ENCODE measurements around the gene RAI14. TPM values are rescaled to one million over a fixed set of nuclear protein-coding genes. Genes with fewer than 3 reads are reported as not detected.
"Not testable (repeated sequence)": the region's sequence is repeated elsewhere in the genome, so short reads cannot be mapped to it uniquely, and the experiment has no call there.

RAI14 gene
- polyA plus RNA-seq, 1 donor = 19.7 TPM

DNA sequence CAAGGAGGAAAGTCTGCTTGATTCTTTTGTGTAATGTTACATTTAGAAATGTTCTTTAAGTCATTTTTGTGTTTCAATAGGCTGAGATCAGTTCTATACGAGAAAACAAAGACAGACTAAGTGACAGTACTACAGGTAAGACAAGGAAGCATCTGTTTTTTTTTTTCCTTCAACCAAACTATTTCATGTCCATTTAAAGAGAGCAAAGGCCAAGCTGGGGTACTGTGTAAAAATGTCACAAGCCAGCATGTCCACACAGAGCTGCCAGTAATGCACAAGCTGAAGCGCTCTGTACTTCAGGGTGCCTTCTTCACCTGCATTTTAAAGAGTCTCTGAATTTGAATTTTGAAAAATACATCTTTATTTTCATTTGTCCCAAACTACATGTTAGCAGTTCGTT lies 162.6 kb downstream of the RAI14 start:
- no peak for DNase-seq (ENCODE audit: low read depth)

DNA sequence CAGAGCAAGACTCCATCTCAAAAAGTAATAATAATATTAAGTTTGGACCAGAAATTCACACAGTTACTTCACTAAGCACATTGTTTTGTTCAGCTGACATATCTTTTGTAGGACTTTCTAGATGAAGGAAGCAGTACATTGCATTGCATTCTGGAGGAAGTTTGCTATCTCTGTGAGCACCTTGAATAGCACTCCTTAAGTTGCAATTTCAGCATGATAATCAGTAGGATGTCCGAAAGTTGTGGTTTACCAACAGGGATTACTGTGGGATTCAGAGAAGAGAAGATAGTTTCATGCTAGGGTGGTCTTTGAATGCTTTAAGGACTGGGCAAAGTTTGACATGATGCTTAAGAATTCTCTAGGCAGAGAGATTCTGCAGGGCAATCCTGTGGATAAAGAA lies 164.5 kb downstream of the RAI14 start:
- no peak for DNase-seq (ENCODE audit: low read depth)

DNA sequence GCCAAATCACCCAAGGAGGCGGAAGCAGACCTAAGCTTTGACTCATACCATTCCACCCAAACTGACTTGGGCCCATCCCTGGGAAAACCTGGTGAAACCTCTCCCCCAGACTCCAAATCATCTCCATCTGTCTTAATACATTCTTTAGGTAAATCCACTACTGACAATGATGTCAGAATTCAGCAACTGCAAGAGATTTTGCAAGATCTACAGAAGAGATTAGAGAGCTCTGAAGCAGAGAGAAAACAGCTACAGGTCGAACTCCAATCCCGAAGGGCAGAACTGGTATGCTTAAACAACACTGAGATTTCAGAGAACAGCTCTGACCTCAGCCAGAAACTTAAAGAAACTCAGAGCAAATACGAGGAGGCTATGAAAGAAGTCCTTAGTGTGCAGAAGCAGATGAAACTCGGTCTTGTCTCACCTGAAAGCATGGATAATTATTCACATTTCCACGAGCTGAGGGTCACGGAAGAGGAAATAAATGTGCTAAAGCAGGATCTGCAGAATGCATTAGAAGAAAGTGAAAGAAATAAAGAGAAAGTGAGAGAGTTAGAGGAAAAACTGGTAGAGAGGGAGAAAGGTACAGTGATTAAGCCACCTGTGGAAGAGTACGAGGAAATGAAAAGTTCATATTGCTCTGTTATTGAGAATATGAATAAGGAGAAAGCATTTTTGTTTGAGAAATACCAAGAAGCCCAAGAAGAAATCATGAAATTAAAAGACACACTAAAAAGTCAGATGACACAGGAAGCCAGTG lies 167.0 kb downstream of the RAI14 start:
- no peak for DNase-seq (ENCODE audit: low read depth)

DNA sequence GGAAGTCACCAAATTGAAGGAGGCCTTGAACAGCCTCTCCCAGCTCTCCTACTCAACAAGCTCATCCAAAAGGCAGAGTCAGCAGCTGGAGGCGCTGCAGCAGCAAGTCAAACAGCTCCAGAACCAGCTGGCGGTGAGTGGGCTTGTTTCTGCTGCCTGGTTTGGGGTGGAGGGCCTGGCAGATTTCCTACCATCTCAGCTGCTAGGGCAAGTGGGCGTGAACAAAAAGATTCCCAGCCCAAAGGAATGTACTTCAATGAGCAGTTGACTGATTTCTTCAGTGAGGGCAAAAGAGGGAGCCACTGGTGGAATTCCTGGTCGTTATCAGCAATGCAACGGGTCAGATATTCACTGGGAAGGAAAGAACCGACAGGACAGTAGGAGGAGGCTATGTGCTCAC lies 170.2 kb downstream of the RAI14 start:
- no peak for DNase-seq (ENCODE audit: low read depth)

DNA sequence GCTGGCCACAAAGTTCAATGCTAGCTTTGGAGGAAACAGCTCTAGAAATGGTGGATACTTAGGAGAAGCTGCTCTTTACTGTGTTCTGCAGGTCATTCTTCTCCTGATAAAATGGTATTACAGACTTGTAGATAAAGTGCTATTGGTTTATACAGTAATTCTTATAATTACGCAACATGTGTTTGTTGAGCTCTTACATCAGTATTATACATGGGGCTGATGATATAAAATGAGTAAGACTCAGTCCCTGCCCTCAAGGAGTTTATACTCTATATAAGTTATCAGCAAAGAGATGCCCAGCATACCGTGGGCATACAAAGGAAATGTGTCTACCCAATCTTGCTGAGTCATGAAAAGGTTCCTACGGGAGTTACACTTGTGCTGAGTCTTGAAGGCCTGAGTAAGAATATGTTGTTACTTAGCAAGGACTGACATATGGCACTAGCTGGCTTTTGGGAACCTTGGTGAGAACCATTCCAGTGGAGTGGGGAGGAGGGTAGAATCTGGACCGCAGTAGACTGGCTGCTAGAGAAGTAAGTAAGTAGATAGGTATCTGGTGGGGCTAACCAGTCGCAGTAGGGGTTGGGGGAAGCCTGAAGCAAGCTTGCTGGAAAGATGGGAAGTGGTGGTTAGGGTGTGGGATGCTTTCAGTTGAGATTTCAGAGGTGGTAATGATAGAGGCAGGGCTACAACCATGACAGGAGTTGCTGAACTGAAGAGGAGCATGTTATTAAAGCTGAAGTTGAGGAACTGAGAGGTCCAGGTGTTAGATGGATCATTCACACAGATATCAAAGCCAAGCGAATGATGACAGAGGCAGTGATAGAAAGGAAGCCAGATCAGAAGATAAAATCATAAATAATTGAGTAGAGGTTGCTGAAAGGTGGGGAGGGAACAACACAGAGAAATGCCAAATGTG lies 171.7 kb downstream of the RAI14 start:
- DNase-seq (ENCODE audit: low read depth) = no peak

DNA sequence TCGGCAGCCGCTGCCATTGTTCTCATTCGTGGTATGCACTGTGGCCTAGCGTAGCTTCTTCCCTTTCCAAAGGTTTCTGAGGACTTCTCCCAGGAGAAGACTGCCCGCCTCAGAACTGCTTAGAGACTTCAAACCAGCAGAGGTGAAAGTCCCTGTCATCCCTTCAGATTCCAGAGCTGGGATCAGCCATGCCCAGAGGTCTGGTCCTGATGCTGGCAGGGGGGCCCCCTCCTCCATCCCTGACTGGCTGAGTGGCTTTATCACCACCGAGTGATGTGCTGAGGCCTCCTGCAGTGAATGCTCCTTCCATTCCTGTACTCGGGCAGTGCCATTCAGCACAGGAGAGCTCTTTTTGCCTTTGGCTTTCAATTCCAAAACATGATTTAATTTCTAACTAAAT lies 174.7 kb downstream of the RAI14 start:
- not testable (repeated sequence) for DNase-seq (ENCODE audit: low read depth)

DNA sequence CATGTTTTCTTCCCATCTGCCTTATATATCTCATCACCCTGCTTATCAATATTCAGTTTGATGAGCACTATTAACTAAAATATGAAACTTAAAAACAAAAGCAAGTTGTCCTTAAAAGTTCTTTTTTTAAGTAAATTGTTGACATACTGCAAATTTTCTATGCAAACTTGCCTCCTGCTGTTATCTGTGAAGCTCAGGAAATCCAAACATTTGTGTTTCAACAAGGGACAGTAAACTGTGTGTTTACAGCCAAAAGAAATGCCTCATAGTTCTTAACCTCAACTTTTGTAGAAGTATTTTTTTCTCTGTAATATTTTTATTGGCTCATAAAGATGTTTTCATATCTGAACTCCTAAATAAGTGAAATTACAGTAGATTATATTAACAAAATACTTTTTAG lies 175.2 kb downstream of the RAI14 start:
- no peak for DNase-seq (ENCODE audit: low read depth)

DNA sequence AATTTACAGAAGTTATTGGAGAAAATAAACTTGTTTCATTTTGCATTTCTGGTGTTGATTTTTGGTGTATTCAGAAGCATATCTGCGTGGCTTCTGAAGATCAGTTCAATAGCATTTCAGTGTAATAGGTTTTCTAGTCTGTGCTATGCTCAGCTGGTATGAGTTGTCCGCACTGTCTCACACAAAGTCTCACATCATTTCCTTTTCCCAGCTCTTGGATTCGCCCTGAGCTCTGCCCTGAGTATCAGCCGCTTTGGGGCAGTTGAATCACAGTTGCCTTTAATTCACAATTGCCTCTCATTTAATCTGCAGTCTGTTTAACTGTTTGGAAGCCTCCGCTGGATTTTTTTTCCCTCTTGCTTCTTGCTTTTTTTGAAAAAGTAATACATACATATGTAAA lies 176.4 kb downstream of the RAI14 start:
- DNase-seq (ENCODE audit: low read depth) = no peak

DNA sequence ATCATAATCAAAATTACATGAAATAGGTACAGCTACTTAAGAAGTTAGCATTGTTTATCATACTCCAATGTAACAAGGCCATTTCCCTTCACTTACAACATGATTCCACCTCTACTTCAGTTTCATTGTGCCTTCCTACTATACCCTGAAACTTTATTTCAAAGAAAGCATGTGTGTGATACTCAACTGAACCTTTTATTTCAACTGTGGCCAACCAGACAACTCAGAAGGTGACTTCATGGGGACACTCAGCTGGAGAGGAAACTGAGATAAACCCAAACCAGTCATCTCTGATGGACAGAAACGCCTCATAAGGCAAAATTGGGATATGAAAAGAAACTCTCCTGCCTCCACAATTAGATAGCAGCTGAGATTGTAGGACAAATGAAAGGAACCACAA lies 177.0 kb downstream of the RAI14 start:
- DNase-seq (ENCODE audit: low read depth) = no peak

DNA sequence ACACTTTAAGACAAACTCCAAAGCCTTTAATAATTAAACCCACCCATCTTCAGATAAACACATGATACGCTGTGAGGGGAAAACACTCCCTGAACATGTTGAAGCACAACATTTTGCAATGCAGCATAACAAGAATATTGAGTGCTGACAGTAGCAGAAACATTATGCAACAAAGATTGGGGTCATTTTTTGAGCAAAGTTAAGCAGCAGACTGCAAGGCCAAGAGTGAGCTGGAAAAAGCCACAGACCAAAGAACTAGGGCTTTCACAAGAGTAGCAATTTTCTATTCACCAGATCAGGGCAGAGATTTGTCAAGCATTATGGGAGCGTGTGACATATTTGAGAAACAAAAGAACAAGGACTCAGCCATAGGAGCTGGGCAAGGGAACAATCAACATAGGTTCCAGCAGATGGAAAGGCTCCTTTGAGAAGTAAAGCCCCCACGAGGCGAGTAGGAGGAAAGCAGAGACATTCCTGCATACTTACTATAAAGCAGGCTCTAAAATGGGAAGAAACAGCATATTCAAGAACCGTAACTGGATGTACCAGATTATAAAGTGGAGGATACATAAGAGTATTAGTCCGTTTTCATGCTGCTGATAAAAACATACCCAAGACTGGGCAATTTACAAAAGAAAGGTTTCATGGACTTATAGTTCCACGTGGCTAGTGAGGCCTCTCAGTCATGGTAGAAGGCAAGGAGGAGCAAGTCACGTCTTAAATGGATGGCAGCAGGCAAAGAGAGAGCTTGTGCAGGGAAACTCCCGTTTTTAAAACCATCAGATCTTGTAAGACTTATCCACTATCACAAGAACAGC lies 178.1 kb downstream of the RAI14 start:
- DNase-seq (ENCODE audit: low read depth) = no peak

DNA sequence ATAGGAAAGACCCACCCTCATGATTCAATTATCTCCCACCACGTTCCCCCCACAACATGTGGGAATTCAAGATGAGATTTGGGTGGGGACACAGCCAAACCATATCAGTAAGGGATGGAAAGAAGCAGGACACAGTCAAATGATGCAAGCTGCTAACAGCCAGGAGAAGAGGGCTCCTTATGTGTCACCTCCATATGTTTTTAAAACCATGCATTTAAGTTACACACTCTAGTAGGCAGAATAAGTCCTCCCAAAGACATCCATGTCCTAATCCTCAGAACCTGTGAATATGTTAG lies 178.6 kb downstream of the RAI14 start:
- no peak for DNase-seq (ENCODE audit: low read depth)

DNA sequence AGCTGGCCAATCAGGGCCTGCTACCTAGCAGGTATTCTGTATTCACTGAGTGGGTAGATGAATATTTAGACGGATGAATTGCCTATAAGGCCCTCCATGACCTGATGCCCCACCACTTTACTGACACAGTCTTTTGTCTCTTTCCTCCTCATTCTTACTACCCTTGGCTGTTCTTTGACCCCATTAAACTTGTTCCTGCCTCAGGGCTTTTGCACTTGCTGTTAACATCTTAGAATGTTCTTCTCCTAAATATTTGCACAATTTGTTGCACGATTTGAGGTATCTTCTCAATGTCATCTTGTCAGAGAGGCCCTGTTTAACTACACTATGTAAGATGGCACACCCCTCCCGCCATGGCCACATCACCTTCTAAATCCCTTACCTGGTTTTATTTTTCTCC lies 179.5 kb downstream of the RAI14 start:
- DNase-seq (ENCODE audit: low read depth) = no peak

DNA sequence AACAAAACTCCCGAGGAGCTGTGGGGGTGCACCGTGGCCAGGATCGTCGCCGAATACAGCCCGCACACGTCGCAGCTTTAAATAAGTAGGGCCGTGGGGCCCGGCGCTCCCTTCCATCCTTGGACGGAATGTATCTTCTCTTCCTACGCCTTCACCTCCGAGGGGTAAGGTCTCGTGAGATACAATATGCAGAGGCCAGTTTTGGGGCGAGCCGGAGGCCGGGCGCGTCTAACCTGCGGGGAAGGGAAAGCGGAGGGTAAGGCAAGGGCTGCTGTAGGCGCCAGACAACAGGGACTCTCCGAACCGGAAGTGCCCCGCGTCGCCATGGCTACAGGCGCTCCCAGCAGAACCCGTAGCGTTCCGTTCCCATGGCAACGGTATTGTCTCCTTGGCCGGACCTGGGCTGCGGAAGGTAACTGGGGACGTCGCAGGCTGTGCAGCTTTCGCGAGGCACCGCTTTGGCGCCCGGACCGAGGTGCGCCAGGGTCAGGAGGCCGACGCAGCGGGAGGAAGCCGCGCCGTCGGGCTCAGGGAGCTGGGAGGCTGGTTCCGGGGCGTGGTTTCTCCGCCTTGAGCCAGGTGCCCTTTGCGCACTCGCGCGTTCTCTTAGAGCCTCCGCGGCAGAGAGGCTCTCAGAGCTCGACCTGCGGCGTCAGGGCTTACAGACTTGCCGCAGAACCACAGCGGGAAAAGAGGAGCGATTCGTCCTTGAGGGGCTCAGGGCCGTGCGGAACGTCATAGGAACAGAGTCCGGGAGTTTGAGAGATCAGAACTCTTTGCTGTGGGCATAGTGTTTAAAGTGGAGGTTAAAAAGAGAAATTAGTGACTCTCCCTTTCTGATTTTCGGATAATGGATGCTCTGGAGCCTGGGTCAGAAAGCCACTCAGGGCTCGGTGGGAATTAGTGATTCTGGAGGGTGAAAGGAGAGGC lies 182.9 kb downstream of the RAI14 start, which contains the start of gene TTC23L:
TSS of gene TTC23L (plus strand) at position 380 of the 930 bp plus-strand sequence. CDS start 1,508 bp downstream, outside the sequence.
- DNase-seq (ENCODE audit: low read depth) = peak; percentile 40

DNA sequence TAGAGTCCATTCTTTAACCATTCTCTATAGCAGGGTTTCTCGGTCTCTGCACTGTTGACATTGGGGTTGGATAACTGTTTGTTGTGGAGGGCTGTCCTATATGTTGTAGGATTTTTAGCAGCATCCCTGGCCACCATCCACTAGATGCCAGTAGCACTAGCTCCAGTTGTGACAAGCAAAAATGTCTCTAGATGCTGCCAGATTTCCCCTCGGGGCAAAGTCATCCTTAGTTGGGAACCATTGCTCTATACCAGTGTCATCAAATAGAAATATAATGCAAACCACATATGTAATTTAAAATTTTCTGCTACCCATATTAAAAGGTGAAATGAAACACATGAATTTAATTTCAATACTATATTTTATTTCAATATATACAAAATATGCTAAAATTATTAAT lies 185.7 kb downstream of the RAI14 start:
- DNase-seq (ENCODE audit: low read depth) = no peak

DNA sequence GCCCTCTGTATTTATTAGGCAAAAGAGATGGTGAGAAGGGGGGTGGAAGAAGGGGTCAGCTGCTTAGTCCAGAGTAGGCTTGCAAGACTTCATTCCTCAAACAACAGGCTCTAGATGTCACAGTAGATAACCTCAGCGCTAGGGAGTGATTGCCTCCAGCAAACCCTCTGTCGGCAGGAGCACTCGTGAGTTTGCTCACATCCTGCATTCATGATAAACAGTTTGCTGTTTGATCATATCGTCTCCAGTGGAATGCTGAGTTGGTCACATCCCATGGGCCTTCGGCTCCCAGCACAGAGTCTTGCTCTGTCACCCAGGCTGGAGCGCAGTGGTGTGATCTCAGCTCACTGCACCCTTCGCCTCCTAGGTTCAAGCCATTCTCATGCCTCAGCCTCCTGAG lies 186.4 kb downstream of the RAI14 start:
- DNase-seq (ENCODE audit: low read depth) = no peak

DNA sequence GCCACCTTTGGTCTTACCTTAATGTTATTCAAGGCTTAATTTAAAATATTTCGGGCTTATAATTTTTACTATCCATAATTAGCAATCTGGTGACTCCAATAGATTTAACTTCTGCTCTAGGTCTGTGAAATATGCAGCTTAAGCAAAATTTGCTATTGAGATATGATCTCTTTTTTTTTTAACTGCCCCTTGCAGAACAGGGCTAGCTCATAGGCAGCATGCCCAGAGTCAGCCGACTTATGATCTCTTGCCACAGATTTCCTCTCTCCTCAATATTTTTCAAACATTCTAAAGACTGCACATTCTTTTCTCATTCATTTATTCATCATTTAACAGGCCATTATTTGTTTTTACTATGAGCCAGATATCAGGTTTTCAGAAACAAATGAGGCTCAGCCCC lies 187.4 kb downstream of the RAI14 start:
- no peak for DNase-seq (ENCODE audit: low read depth)

DNA sequence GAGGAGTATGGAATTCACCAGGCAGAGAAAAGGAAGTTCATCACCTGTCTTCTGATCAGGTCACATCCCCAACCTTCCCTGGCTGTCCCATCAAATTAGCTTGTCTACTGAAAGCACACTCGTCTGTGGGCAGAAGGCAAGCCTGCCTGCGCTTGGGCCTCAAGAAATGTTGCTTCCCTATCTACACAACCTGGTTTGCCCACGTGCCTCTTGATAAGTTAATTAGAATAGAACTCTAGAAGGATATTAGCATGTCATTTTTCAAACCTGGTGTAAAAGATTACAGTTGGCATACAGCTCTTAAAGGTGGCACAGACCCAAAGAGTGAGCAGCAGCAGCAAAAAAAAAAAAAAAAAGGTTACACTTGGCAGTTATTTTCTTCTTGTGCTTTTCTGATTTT lies 188.0 kb downstream of the RAI14 start:
- no peak for DNase-seq (ENCODE audit: low read depth)

DNA sequence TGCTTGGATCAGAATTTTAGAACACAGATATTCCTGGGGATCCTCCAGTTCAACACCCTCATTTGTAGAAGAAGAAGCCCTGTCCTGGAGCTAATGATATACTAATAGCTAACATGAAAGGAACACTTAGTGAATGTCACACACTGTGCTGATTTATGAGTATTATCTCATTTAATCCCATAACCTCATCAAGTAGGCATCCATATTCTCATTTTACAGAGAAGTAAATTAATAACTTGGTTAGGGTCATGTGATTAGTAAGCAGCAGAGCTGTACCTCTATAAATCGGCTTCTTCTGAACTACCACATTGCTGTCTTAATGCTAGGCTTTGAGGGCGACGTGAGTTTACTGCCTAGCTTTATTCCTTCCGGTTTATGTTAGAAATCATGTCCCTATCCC lies 188.9 kb downstream of the RAI14 start:
- DNase-seq (ENCODE audit: low read depth) = no peak

DNA sequence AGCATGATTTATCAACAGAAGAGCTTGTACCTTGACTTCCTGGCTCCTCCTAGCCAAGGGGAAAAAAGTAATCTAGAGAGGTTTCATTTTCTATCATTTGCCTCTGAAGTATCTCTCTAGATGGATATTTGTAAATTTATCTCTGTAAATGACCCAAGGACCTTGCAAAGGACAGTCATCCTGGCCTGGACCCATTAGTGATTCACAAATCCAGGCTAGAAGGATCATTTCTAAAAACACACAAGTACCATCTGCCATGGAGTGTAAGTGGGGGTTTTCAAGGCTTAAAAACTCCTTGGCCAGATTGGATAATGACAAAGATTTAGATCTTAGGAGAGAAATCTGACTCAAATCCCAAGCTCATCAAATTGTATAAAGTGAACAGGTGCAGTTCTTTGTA lies 190.9 kb downstream of the RAI14 start:
- DNase-seq (ENCODE audit: low read depth) = no peak

DNA sequence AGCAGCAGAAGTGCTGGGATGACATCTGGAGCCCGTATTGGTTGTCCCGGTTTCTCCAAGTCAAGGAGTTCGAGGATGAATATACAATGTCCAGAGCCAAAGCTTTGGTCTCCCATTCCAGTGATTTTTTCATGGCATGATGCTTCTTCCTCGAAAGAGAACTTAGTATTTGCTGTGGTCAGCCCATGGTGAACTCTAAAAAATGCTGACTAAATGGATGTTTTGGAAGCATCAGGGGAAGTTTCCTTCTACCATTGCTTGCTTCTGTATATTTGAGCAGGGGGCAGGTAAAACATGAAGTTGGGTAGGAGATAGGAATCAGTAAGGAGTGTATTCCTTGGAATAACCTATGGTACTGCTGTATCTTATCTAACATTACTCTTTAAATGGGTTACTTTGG lies 191.4 kb downstream of the RAI14 start:
- no peak for DNase-seq (ENCODE audit: low read depth)

DNA sequence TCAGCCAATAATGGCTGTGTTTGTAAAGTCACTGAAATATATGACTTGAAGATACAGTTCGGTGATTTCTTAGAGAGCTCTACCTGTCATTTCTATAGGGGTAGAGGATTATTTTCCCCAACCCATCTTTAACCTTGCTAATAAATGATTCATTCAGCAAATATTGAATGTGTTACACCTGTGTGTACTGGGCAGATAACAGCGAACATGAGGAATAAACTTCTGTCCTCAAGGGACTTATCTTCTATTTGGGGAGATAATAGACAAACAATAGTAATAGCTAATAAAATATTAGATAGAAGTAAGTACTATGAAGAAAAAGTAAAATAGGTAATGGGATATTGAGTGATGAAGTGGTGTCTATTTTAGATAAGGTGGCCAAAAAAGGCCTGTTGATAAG lies 192.1 kb downstream of the RAI14 start:
- no peak for DNase-seq (ENCODE audit: low read depth)

Data from forelimb muscle (tissue), 1 donor.